Spleen (tissue), 7 donors: ENCODE data around the gene NRXN3.

Experiments
- POLR2AphosphoS5 ChIP-seq, 3 donors: sonication (generic); formaldehyde crosslinking; IDR thresholded peaks; one replicate each; pipeline ENCODE4 v1.5.1; 2017; ENCODE audit warnings: antibody characterized with exemption in 3 of 3
- TF ChIP-seq, protein P1 (sequence below), 11 experiments: fragments of 200-600 bp in 7 of 11; fragments of 450-650 bp in 4 of 11; sonication (generic) in 4 of 11; IDR thresholded peaks in 8 of 11; conservative IDR thresholded peaks in 3 of 11; 1 replicate in 7 of 11; 2 replicates in 4 of 11; pipeline versions ENCODE4 v1.4.0 to v1.8.0; 2016 to 2021; ENCODE audit warnings: antibody characterized with exemption in 11 of 11, inconsistent platforms in 4 of 11, mild to moderate bottlenecking in 1 of 11
- donor health status: DM: no; HTN: no; CAD: no; lungs with moderate emphysema.
- donor health status: DM: no; HTN: no; CAD: no.
- donor health status: DM: no; HTN: no; CAD: no.

DNA sequence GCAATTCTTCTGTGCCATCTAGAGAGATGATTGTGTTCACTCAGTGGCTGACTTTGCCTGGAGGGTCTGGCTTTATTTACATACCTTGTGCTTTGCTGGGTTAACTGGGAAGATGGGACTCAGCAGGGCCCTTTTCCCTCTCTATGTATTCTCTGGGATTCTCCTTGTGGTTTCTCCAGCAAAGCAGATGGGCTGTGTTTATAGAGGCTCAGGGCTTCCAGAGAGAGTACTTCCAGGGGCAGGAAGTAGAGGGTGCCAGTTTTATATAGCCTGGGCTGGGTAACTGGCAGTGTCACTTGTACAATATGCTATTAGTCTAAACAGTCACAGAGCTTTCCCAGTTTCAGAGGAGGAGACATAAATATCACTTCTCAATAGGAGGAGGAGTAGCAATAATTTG lies 1531.2 kb downstream of the NRXN3 start:
- TF ChIP-seq, protein P1, sequence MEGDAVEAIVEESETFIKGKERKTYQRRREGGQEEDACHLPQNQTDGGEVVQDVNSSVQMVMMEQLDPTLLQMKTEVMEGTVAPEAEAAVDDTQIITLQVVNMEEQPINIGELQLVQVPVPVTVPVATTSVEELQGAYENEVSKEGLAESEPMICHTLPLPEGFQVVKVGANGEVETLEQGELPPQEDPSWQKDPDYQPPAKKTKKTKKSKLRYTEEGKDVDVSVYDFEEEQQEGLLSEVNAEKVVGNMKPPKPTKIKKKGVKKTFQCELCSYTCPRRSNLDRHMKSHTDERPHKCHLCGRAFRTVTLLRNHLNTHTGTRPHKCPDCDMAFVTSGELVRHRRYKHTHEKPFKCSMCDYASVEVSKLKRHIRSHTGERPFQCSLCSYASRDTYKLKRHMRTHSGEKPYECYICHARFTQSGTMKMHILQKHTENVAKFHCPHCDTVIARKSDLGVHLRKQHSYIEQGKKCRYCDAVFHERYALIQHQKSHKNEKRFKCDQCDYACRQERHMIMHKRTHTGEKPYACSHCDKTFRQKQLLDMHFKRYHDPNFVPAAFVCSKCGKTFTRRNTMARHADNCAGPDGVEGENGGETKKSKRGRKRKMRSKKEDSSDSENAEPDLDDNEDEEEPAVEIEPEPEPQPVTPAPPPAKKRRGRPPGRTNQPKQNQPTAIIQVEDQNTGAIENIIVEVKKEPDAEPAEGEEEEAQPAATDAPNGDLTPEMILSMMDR (IDR thresholded peaks at IDR 0.05 in 8 of 11, conservative IDR thresholded peaks at IDR 0.05 in 3 of 11) = no peak
- TF ChIP-seq POLR2AphosphoS5 (IDR thresholded peaks at IDR 0.05) = no peak
